SK-MEL-5 (cell line): ENCODE results near the gene NOS1AP. TPM values are rescaled to one million over a fixed set of nuclear protein-coding genes. Genes with fewer than 3 reads are reported as not detected.

ENCODE experiments used
- DNase-seq: peaks from one replicate; pipeline ENCODE4 v3.0.0-alpha.2; 2016; ENCODE audit warnings: low read depth, low spot score
- in situ Hi-C: cut with HindIII; loops from 2 replicates; pipeline ENCODE4 v1.10.0; 2016; ENCODE audit warnings: low sequenced_read_pairs, high pct_unique_total_duplicates, low pct_unique_long_range_greater_than_20kb
- total RNA-seq: library from RNA; depleted of rRNA; stranded (reverse); fragments of >200 nt; shearing (Covaris generic); gene quantifications from 2 replicates; pipeline ENCODE4 v1.2.3, GENCODE V29; 2014

NOS1AP gene
- total RNA-seq, 1 experiment from 2014 or later = 0.29 TPM

GRCh38 chr1:162271972-162272371 is 202.5 kb downstream of the NOS1AP start:
- no peak for DNase-seq
- in situ Hi-C loops = no loop called here

DNA sequence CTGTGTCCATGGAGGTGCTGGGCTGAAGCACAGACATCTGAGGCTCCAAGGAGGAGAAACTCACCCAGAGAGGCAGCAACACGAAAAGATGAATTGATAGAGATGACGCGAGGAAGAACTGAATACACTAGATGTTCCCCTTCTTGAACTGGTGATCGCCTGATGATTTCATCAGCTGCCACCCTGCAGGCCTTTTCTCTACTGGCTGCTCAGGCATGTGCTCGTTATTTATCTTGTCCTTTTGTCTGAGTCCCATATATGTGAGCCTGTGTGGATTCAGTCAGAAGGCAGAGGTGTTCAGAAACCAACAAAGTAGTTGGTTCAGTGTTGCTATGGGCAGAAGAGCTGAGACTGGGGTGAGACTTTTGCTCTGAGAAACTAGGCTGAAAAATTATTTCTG is 202.9 kb downstream of the NOS1AP start:
- DNase-seq = no peak
- in situ Hi-C loops = no loop called here

DNA sequence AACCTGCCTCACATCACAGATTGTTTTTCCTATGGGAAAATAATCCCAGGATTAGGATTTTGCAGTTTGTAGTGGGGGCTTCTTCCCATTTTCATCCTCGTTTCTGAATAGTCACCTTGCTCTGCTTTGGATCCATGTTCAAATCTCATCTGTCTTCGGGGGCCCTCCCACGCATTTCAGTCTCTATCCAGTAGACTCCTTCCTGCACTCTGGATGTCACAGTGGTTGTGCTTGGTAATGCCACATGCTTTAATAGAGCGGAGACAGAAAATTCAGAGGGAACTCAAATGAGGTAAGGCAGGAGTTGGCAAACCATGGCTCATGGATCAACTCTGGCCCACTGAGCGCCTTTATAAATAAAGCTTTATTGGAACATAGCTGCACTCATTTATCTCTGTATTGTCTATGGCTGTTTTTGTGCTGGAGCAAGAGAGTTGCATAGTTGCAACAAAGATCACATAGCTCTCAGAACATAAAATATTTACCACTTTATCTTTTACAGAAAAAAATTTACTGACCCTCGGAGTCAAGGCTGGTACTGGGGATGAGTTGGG is 206.2 kb downstream of the NOS1AP start:
- in situ Hi-C loops = no loop called here
- no peak for DNase-seq

GRCh38 chr1:162276493-162276892 is 207.0 kb downstream of the NOS1AP start:
- in situ Hi-C loops = no loop called here
- peak; percentile 71 for DNase-seq

GRCh38 chr1:162279136-162279498 is 209.6 kb downstream of the NOS1AP start:
- in situ Hi-C loops = no loop called here
- DNase-seq = no peak

DNA sequence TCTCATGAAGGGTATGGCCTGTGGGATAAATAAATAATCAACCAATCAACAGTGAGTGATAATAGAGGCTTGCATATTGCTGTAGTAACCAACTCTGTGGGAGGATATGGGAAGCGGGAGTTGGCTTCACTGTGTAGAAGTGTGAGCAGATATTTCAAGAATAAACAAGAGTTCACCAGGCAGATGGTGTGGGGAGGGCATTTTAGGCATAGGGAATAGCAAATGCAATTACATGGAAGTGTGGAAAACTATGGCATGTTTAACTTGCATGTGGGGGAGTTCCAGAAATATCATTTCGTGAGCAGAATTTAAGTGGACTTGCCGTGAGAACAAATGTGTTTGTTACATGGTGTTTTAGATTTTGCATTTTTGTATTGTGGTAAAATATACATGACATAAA is 211.9 kb downstream of the NOS1AP start:
- in situ Hi-C loops = no loop called here
- no peak for DNase-seq

- no peak for DNase-seq
- in situ Hi-C loops = no loop called here
Measured at GRCh38 chr1:162283657-162284056, 214.2 kb downstream of the NOS1AP start.

DNA sequence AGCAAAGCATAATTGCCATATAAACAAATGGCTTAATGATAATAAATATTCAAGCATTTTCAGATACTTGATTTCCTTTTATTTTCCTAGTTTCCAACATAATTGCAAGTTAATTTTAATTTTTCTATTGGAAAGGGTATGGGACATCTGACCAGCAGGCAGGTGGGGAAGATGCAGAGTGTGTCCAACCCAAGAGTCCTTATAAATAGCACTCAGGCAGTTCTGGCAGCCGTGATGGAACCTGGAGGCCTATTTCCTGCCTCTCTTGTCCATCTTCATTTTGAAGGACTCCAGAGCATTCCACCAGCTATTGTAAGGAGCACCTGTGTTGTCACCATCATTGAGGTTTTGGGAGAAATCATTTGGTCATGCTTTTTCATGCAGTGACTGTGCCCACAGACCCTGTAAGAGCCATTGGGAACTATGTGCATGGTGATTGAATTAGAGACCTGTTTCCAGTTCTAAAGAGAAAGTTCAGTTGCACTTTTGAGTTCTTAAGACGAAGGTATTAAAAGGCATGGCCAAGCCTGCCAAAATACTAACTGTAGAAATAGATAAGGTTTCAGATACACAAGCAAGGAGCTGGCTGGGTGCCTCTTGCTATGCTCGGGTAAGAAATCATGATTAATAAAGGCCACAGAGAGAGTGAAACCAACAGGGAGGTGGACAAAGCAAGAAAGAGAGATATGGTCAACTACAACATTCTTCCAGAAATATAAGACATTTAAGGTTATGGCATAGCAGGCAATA is 214.9 kb downstream of the NOS1AP start:
- no peak for DNase-seq
- in situ Hi-C loops = no loop called here

GRCh38 chr1:162285149-162285561 is 215.7 kb downstream of the NOS1AP start:
- in situ Hi-C loops = no loop called here
- DNase-seq = no peak

GRCh38 chr1:162291000-162291399 is 221.5 kb downstream of the NOS1AP start:
- DNase-seq = no peak
- in situ Hi-C loops = no loop called here

- in situ Hi-C loops = no loop called here
Measured at GRCh38 chr1:162292422-162292849, 222.9 kb downstream of the NOS1AP start.

GRCh38 chr1:162293073-162293692 is 223.7 kb downstream of the NOS1AP start:
- no peak for DNase-seq
- in situ Hi-C loops = no loop called here

More at GRCh38 chr1:162292422-162292849, 222.9 kb downstream of the NOS1AP start:
- DNase-seq = no peak

DNA sequence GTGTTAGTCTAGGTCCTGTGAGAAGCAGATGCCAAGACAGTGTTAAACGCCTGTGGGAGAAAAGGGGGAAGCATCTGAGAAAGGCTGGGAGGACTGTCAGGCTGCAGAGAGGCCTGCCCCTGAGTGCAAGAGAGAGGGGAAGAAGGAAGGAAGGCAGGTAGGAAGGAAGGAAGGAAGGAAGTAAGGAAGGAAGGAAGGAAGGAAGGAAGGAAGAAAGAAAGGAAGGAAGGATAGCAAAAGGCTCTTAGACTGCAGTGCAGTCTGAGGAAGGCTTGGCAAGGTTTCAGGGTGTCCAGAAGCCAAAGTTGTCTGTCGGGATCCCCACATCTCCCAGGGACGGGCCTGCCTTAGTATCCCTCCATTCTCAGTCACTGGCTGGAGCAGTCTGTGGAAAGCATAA is 224.5 kb downstream of the NOS1AP start:
- in situ Hi-C loops = no loop called here
- DNase-seq = no peak

GRCh38 chr1:162297208-162297607 is 227.7 kb downstream of the NOS1AP start:
- in situ Hi-C loops = no loop called here
- DNase-seq = no peak

DNA sequence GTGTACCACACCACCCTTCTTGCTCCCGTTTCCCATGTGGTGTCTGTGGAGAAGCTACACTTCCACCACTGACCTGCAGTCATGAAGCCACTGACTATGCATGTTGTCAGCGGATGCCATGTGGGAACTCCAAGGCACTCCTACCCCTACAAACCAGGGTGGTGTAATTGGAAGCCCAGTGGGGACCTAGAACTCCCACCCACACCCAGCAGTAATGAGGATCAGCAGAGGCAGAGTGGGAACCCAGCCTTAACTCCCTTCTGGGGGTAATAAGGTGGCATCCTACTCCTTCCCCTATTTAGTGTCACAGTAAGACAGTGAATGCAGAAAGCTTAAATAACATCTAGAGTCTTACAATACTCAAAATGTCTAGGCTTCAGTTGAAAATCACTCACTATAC is 228.8 kb downstream of the NOS1AP start:
- in situ Hi-C loops = no loop called here

DNA sequence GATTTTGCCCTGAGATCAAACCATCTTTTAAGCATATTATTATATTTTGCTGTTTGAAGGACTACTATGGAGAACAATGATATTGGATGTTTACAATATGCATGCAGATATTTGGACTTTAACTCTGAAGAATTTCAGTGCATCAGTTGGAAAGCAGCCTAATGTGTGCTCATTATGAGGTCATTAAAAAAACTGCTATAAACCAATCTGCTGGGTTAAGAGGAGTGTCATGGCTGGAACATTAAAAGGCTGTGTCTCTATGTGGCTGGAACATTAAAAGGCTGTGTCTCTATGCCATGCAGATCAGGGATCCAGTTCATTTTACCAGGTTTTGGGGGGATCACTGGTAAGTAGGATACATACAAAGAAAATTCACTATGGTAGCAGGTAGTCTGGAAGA is 229.5 kb downstream of the NOS1AP start:
- DNase-seq = no peak
- in situ Hi-C loops = no loop called here

More for the DNA sequence above, 228.8 kb downstream of the NOS1AP start:
- DNase-seq = no peak

DNA sequence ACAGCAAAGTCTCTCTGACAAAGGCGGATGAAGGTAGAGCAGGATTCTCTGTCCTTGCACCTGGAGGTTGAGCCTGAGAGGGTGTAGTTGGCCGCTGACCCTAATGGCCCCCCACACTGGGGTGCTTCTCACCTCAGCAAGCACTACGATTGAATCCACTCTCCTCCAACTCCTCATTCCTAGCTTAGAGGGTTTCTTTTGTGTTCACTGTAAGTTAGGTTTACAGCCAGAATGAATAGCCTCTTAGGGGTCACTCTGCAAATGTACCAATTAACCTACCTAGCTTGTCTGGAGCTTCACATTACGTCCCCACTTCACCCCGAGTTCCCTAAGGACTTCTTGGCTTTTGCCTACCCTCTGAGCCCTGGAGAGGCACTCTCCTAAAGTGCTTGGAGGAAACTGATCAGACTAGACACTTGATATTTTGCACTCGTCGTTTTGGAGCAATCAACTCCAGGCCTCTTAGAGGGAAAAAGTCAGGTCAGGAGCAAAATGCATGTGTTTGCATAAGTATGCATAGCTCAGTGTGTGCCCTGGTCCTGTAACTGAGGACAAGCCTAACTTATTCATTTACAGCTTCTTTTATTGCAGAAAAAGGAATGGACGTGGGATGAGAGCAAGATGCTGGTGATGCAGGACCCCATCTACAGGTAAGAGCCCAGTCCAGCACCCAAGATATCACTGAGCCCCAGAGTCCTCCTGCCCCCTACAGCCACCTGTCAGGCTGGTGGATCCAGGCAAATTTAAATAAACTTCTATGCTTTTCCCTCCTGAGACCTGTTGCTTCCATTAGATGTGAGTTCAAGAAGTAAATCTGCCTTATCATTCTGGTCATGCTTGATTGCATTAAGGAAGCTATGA is 230.8 kb downstream of the NOS1AP start:
- DNase-seq = no peak
- in situ Hi-C loops = no loop called here

DNA sequence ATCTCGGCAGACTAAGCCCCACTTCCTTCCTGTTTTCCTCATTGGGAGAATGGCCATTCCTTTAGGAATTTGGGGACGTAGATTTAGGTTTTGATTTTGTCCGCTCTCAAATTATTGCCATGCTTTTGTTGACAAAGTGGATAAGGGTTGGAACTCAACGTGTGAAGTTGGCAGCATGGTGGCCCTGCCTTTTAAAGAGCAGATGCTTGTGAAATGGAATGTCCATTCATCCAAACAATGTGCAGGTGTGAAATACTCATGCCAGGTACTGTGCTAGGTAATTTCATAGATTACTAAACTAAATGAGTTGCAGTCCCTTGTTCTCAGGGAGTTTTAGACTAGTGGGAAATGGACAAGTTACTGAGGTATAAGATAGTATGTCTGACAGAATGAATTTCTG is 232.2 kb downstream of the NOS1AP start:
- no peak for DNase-seq
- in situ Hi-C loops = no loop called here
